ENCODE data around the gene MAPK10. TPM values are rescaled to one million over a fixed set of nuclear protein-coding genes. Genes with fewer than 3 reads are reported as not detected.

Gene MAPK10
- total RNA-seq, 6 donors from 2014 or later, result 11.1 to 89.1 (median 29.5) TPM

GRCh38 chr4:86221002-86221401 is 138.9 kb downstream of the MAPK10 start:
- no peak overlapping the region for H3K27ac ChIP-seq
- no peaks in the 10 kb centered on the region for H3K4me1 ChIP-seq
- H3K27me3 ChIP-seq, result no peaks in the 10 kb centered on the region
- 84 to 86% methylated on average over 4 of the region's 4 CpGs for WGBS, 2 donors
- no peaks in the 10 kb centered on the region for H3K36me3 ChIP-seq
- no peak overlapping the region for H3K4me3 ChIP-seq
- H3K9me3 ChIP-seq, result peaks cover 0 to 3% (median 0%) of the 10 kb centered on the region in 4 donors
- DNase-seq (no peak), ATAC-seq (ENCODE audit: low FRiP score in 2 of 2) (no peak)
- TF ChIP-seq POLR2AphosphoS5 (IDR thresholded peaks at IDR 0.05), result no peak
- no peak for TF ChIP-seq EP300 (IDR thresholded peaks at IDR 0.05)
- TF ChIP-seq POLR2A (IDR thresholded peaks at IDR 0.05), result no peak
- no peak for TF ChIP-seq CTCF (IDR thresholded peaks at IDR 0.05)

GRCh38 chr4:86220121-86220520 is 139.7 kb downstream of the MAPK10 start:
- ATAC-seq (ENCODE audit: low FRiP score in 2 of 2) (no peak), DNase-seq (no peak)
- 59 to 79% methylated on average over 1 of the region's 1 CpG for WGBS, 2 donors
- Histone ChIP-seq H3K4me3 (no peak overlapping the region), H3K27me3 (no peaks in the 10 kb centered on the region), H3K4me1 (no peaks in the 10 kb centered on the region), H3K27ac (no peak overlapping the region), H3K9me3 (peaks cover 0 to 3% (median 0%) of the 10 kb centered on the region in 4 donors), H3K36me3 (no peaks in the 10 kb centered on the region)
- TF ChIP-seq POLR2A (IDR thresholded peaks at IDR 0.05), result no peak
- TF ChIP-seq POLR2AphosphoS5 (IDR thresholded peaks at IDR 0.05), result no peak
- no peak for TF ChIP-seq EP300 (IDR thresholded peaks at IDR 0.05)
- TF ChIP-seq CTCF (IDR thresholded peaks at IDR 0.05), result no peak

GRCh38 chr4:86218746-86219473 is 140.9 kb downstream of the MAPK10 start:
- H3K27ac ChIP-seq, result peak overlapping the region in 1 of 4 donors; percentile 30
- ATAC-seq (ENCODE audit: low FRiP score in 2 of 2) (no peak), DNase-seq (no peak)
- H3K4me1 ChIP-seq, result no peaks in the 10 kb centered on the region
- no peaks in the 10 kb centered on the region for H3K36me3 ChIP-seq
- H3K4me3 ChIP-seq, result no peak overlapping the region
- no peak for TF ChIP-seq CTCF (IDR thresholded peaks at IDR 0.05)
- no peak for TF ChIP-seq POLR2AphosphoS5 (IDR thresholded peaks at IDR 0.05)
- TF ChIP-seq EP300 (IDR thresholded peaks at IDR 0.05), result no peak
- TF ChIP-seq POLR2A (IDR thresholded peaks at IDR 0.05), result no peak
- H3K27me3 ChIP-seq, result no peaks in the 10 kb centered on the region
- peaks cover 0 to 7% (median 2%) of the 10 kb centered on the region in 4 donors for H3K9me3 ChIP-seq
- 25 to 43% methylated on average over 5 of the region's 5 CpGs for WGBS, 2 donors

- no peak overlapping the region for H3K4me3 ChIP-seq
- 87 to 93% methylated on average over 2 of the region's 2 CpGs for WGBS, 2 donors
- TF ChIP-seq POLR2A (IDR thresholded peaks at IDR 0.05) (no peak), CTCF (IDR thresholded peaks at IDR 0.05) (no peak), POLR2AphosphoS5 (IDR thresholded peaks at IDR 0.05) (no peak), EP300 (IDR thresholded peaks at IDR 0.05) (no peak)
- ATAC-seq (ENCODE audit: low FRiP score in 2 of 2) (no peak), DNase-seq (no peak)
- no peaks in the 10 kb centered on the region for H3K9me3 ChIP-seq
- H3K4me1 ChIP-seq, result no peaks in the 10 kb centered on the region
- H3K36me3 ChIP-seq, result no peaks in the 10 kb centered on the region
- no peak overlapping the region for H3K27ac ChIP-seq
- no peaks in the 10 kb centered on the region for H3K27me3 ChIP-seq
Observed at GRCh38 chr4:86203176-86203575, 156.7 kb downstream of the MAPK10 start.

GRCh38 chr4:86185659-86186058 is 174.2 kb downstream of the MAPK10 start:
- DNase-seq (no peak), ATAC-seq (ENCODE audit: low FRiP score in 2 of 2) (no peak)
- Histone ChIP-seq H3K27me3 (no peaks in the 10 kb centered on the region), H3K36me3 (no peaks in the 10 kb centered on the region), H3K4me3 (no peak overlapping the region), H3K4me1 (no peaks in the 10 kb centered on the region), H3K27ac (no peak overlapping the region), H3K9me3 (no peaks in the 10 kb centered on the region)
- 57 to 81% methylated on average over 1 of the region's 1 CpG for WGBS, 2 donors
- TF ChIP-seq POLR2A (IDR thresholded peaks at IDR 0.05), result no peak
- TF ChIP-seq POLR2AphosphoS5 (IDR thresholded peaks at IDR 0.05), result no peak
- TF ChIP-seq EP300 (IDR thresholded peaks at IDR 0.05), result no peak
- no peak for TF ChIP-seq CTCF (IDR thresholded peaks at IDR 0.05)
